Lower leg skin (tissue), 3 donors: ENCODE measurements around the gene CD69.

ENCODE experiments used
- CTCF ChIP-seq, 3 donors: fragments of 450-650 bp; IDR thresholded peaks; one replicate each; pipeline ENCODE4 v1.5.1; 2016; ENCODE audit warnings: antibody characterized with exemption in 3 of 3, mild to moderate bottlenecking in 3 of 3, moderate library complexity in 2 of 3
- POLR2A ChIP-seq, 2 donors: fragments of 450-650 bp; IDR thresholded peaks; one replicate each; pipeline ENCODE4 v1.6.1; 2016 to 2017; ENCODE audit warnings: antibody characterized with exemption in 2 of 2, mild to moderate bottlenecking in 1 of 2, moderate library complexity in 1 of 2

- TF ChIP-seq CTCF (IDR thresholded peaks at IDR 0.05) (no peak), POLR2A (IDR thresholded peaks at IDR 0.05) (no peak)
These were observed 35.2 kb upstream of the CD69 start for GRCh38 chr12:9795945-9796344.
